ENCODE measurements around the gene NUP93. TPM values are rescaled to one million over a fixed set of nuclear protein-coding genes. Genes with fewer than 3 reads are reported as not detected.

NUP93 gene
- total and polyA plus RNA-seq, 2 donors = 25.1 to 49.0 TPM

DNA sequence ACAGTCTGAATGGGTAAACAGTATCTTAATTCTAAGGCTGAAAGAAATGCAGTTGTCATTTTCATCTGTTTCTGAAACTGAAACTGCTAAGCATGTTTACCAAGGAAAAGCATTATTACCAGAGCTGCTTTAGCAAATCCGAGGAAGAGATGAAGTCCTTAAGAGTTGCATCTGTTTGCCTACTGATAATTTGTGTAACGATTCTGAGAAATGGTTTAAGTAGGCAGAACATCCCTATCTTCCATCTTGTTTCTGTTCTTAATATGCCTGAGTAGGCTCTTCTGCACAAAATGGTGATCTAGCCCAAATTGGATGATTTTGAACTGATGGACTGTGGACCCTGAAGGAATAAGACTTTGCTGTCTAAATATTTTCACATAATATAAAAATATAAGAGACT lies 34.9 kb downstream of the NUP93 start:
- Histone ChIP-seq H3K4me3 (ENCODE audit: low read depth, low read length) (no peak overlapping the region), H3K36me3 (ENCODE audit: insufficient read depth) (peaks cover 2% of the 10 kb centered on the region), H3K27ac (ENCODE audit: low read depth) (no peak overlapping the region), H3K4me1 (ENCODE audit: insufficient read depth) (no peaks in the 10 kb centered on the region)
- 85% methylated on average over 2 of the region's 2 CpGs for WGBS
- DNase-seq (ENCODE audit: extremely low spot score) = no peak

DNA sequence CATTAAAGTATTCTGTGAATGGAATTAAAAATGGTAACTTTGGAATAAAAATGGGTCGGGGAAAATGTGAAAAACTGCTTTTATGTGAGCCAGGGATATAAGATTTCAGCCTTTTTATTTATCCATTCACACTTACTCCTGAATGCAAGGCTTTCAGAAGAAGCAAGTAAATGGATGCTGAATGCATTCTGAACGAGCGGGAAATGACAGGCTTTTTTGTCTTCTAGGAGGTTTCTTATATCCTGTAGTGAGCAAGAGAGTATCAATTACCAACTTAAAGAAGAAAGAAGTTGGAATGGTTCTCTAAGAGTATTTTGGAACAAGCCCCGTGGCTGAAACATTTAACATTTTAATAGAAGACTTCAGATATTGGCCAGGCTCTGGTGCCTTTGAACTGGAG lies 36.0 kb downstream of the NUP93 start:
- WGBS = 90% methylated on average over 4 of the region's 4 CpGs
- H3K36me3 ChIP-seq (ENCODE audit: insufficient read depth) = no peaks in the 10 kb centered on the region
- H3K4me1 ChIP-seq (ENCODE audit: insufficient read depth) = no peaks in the 10 kb centered on the region
- no peak for DNase-seq (ENCODE audit: extremely low spot score)
- no peak overlapping the region for H3K4me3 ChIP-seq (ENCODE audit: low read depth, low read length)
- H3K27ac ChIP-seq (ENCODE audit: low read depth) = no peak overlapping the region

DNA sequence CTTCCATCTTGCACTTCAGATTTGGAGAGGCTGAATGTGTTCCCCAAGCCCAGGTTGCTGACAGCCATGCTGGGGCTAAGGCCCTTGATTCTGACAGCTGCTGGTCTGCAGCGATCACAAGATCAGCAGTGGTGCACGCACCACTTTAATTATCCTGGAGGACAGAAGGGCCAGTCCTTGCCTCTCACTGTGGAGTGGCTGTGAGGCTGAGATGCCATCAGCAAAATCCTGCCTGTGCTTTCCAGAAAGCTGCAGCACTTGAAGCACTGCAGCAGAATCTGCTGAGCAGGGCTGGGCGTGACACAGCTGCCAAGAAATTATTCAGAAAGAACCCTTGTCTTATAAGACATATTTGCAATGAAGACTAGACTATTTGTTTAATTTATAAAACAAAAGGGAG lies 37.1 kb downstream of the NUP93 start:
- no peaks in the 10 kb centered on the region for H3K4me1 ChIP-seq (ENCODE audit: insufficient read depth)
- no peak overlapping the region for H3K4me3 ChIP-seq (ENCODE audit: low read depth, low read length)
- H3K36me3 ChIP-seq (ENCODE audit: insufficient read depth) = no peaks in the 10 kb centered on the region
- no peak for DNase-seq (ENCODE audit: extremely low spot score)
- H3K27ac ChIP-seq (ENCODE audit: low read depth) = no peak overlapping the region
- WGBS = 77% methylated on average over 3 of the region's 3 CpGs

DNA sequence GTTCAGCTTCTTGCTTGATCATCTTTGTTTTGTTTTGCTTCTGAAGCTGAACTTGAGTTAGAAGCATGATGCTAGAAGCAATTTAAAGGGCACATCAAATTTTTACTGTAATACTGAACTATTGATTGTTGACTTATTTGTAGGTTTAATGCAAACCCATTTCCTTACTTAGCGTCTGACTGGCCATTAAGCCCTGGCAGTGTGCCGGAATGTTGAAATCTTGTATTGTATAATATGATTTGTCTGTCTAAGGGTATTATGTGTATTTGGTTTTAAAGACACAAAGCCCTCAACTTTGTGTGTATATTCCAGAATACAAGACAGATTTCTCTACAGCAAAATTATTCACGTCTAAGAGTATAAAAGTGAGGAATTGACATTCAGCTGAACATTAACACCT lies 39.7 kb downstream of the NUP93 start:
- Histone ChIP-seq H3K4me1 (ENCODE audit: insufficient read depth) (peaks cover 2% of the 10 kb centered on the region), H3K36me3 (ENCODE audit: insufficient read depth) (no peaks in the 10 kb centered on the region), H3K4me3 (ENCODE audit: low read depth, low read length) (no peak overlapping the region), H3K27ac (ENCODE audit: low read depth) (no peak overlapping the region)
- no peak for DNase-seq (ENCODE audit: extremely low spot score)
- WGBS = 71% methylated on average over 3 of the region's 3 CpGs

DNA sequence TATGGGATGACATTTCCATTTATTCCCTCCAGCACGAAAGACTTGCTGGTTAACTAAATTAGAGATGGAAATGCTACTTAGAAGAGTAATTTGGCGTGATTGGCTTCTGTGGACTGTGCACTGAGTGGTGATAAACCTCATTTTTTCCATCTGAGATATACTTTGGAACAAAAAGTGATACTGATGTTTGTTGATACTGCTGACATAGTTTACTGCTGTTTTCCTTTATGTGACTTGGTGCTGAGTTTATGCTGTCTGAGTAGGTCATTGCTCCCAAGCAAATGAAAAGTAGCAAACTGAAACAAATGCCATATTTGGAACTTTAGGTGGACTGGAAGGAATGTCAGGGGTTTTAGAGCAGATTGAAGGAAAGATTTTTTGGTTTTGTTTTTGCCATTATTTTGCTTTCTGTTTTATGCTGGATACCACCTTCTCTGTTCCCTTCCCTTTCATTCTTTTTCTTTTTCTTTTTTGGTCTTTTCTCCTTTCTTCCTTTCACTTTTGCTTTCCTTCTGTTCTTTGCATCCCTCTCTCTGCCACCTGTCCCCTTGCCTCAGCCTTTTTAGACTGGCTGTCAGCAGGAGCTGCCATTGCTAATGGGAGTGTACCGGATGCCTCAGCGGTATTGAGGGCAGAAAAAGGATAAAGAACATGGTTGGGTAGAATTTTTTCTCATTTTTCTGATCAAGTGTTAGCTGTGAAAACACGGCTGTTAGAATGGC lies 41.8 kb downstream of the NUP93 start:
- WGBS = 79% methylated on average over 5 of the region's 5 CpGs
- DNase-seq (ENCODE audit: extremely low spot score) = no peak
- Histone ChIP-seq H3K27ac (ENCODE audit: low read depth) (no peak overlapping the region), H3K4me1 (ENCODE audit: insufficient read depth) (peaks cover 2% of the 10 kb centered on the region), H3K4me3 (ENCODE audit: low read depth, low read length) (no peak overlapping the region), H3K36me3 (ENCODE audit: insufficient read depth) (no peaks in the 10 kb centered on the region)

DNA sequence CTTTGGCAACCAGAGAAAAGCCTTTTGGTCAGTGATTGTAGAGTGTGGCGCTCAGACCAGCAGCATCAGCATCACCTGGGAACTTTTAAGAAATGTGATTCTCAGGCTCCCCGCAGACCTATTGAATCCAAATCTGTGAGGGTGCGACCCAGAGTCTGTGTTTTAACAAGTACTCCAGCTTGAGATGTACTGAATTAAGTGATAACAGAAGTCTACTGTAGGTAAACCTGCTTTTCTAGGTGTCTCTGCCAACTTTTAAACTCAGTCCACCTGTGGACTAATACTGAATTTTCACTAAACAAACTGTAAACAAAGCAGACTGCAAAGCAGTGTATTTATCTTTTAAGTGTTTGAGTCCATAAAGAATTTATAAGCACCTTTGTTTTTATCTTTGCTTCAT lies 43.6 kb downstream of the NUP93 start:
- WGBS = 90% methylated on average over 3 of the region's 3 CpGs
- Histone ChIP-seq H3K4me1 (ENCODE audit: insufficient read depth) (peaks cover 2% of the 10 kb centered on the region), H3K4me3 (ENCODE audit: low read depth, low read length) (no peak overlapping the region), H3K36me3 (ENCODE audit: insufficient read depth) (no peaks in the 10 kb centered on the region), H3K27ac (ENCODE audit: low read depth) (no peak overlapping the region)
- DNase-seq (ENCODE audit: extremely low spot score) = no peak

DNA sequence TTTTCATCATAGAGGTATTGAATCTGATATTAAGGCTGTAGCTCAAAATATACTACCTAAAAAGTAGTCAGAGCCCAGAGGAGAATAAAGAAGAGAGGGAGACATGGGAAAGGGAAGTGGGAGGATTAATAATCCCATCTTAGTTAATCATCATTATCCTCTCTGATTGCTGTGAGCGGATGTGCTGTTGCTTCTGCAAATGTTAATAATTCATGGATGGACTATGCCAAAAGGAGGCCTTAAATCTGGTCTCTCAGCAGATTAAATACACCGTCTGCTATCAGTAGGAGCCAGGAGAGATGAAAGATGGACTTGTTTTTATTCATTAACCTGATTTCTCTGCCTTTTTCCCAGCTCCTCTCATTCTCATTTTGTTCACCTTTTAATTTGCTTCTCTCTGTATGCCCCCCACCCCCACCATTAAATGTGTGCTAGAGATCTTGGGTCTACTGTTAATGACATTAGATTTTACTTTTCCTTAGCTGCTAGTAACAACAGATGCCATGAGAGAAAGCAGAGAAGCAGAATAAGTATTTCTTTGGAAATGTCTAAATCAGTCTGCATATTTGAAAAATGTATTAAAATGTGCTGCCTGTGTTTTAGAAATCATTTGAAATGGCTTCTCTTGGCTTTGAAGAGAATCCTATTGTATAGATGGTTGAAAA lies 44.2 kb downstream of the NUP93 start:
- Histone ChIP-seq H3K27ac (ENCODE audit: low read depth) (peak overlapping the region; percentile 47), H3K4me3 (ENCODE audit: low read depth, low read length) (no peak overlapping the region), H3K4me1 (ENCODE audit: insufficient read depth) (peaks cover 2% of the 10 kb centered on the region), H3K36me3 (ENCODE audit: insufficient read depth) (no peaks in the 10 kb centered on the region)
- 90% methylated on average over 2 of the region's 2 CpGs for WGBS
- no peak for DNase-seq (ENCODE audit: extremely low spot score)

DNA sequence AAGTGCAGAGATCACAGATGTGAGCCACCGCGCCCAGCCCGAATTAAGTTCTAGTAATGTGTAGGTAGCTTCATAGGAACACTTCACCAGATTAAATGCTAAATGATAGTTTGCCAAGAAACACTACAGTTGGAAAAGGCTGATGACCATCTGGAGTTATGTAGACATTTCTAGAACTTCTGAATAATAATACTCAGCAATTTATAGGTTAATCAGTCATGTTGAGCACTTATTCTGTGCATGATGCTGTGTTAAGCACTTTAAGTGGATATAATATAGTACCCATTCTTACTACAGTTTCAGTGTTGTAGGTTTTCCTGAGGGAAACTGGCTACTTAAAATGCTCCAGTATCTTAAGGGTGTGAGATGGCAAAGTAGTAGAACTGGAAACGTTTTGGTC lies 45.2 kb downstream of the NUP93 start:
- no peak for DNase-seq (ENCODE audit: extremely low spot score)
- Histone ChIP-seq H3K4me1 (ENCODE audit: insufficient read depth) (peaks cover 2% of the 10 kb centered on the region), H3K4me3 (ENCODE audit: low read depth, low read length) (no peak overlapping the region), H3K27ac (ENCODE audit: low read depth) (no peak overlapping the region), H3K36me3 (ENCODE audit: insufficient read depth) (no peaks in the 10 kb centered on the region)
- WGBS = 79% methylated on average over 4 of the region's 4 CpGs

DNA sequence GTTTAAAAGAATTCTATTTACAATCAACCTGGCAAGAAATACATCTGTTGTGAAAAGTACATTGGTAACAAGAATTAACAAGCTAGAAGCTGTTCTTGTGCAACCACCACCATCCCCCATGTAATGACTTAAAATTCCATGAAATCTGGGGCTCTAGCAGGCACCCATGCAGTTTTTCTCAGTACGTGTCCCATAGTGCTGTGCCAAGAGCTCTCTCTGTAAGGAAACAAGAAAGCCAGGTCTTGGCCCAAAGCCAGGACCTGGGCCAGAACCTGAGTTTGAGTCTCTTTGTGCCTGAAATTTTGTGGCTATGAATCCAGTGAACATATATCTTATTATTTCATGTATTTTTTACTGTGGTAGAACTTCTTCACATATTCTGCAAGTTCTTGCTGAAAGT lies 46.6 kb downstream of the NUP93 start:
- H3K27ac ChIP-seq (ENCODE audit: low read depth) = no peak overlapping the region
- H3K36me3 ChIP-seq (ENCODE audit: insufficient read depth) = no peaks in the 10 kb centered on the region
- peaks cover 2% of the 10 kb centered on the region for H3K4me1 ChIP-seq (ENCODE audit: insufficient read depth)
- no peak for DNase-seq (ENCODE audit: extremely low spot score)
- 11% methylated on average over 1 of the region's 1 CpG for WGBS
- H3K4me3 ChIP-seq (ENCODE audit: low read depth, low read length) = no peak overlapping the region

DNA sequence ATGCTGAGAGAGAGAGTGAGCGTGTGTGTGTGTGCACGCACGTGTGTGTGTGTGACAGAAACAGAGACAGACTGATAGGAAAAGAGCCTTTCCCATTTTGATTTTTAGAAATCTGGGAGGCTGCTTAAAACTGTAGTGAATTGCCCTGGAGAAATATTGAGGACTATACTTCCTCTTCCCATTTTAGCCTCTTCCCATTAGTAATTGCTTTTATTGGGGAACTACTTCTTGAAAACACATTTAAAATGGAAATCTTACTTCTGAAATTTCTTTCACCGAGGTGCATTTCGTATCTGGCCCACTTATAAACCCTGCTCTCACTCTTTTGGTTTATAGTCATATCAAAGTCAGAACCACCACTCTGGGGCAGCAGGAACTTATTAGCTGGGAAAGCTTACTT lies 47.1 kb downstream of the NUP93 start:
- no peak overlapping the region for H3K4me3 ChIP-seq (ENCODE audit: low read depth, low read length)
- WGBS = 74% methylated on average over 5 of the region's 5 CpGs
- peaks cover 2% of the 10 kb centered on the region for H3K4me1 ChIP-seq (ENCODE audit: insufficient read depth)
- no peak for DNase-seq (ENCODE audit: extremely low spot score)
- no peak overlapping the region for H3K27ac ChIP-seq (ENCODE audit: low read depth)
- no peaks in the 10 kb centered on the region for H3K36me3 ChIP-seq (ENCODE audit: insufficient read depth)

DNA sequence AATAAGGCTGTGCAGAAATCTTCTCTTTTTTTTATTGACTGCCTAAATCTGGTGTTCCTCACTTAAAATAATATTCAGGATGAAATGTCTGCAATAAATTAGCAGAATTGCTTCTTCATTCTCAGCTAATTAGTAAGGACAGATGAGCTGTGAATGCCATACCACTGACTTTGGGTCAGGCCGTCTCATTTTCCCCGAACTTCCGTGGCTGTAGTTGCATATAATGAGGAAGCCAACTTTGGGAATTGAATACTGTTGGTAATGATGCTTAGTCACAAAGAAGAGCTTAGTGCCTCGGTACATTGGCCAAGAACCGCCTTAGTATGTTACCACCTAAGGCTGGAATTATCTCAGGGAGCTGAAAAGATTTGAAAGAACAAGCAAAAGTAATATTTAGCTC lies 47.6 kb downstream of the NUP93 start:
- WGBS = 92% methylated on average over 5 of the region's 5 CpGs
- H3K4me1 ChIP-seq (ENCODE audit: insufficient read depth) = peaks cover 2% of the 10 kb centered on the region
- H3K36me3 ChIP-seq (ENCODE audit: insufficient read depth) = no peaks in the 10 kb centered on the region
- H3K27ac ChIP-seq (ENCODE audit: low read depth) = no peak overlapping the region
- H3K4me3 ChIP-seq (ENCODE audit: low read depth, low read length) = no peak overlapping the region
- DNase-seq (ENCODE audit: extremely low spot score) = no peak

DNA sequence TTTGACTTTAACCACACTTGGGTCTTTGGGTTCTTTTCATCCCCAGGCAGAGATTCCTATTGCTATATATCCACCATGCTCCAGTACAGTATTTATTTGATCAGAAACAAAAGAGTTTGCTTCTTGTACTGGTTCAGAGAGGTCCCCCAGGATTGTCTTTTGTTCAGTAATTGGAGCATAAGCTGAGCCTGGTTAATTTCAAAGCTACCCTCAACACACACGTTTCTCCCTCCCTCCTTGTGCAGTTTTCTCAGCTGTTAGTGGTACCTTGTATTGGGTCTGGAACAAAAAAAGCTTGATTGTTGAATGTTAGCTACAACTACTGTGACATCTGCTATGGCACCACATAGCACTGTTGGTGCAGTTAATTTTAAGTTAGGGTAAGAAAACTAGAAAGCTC lies 50.0 kb downstream of the NUP93 start:
- Histone ChIP-seq H3K36me3 (ENCODE audit: insufficient read depth) (no peaks in the 10 kb centered on the region), H3K4me1 (ENCODE audit: insufficient read depth) (no peaks in the 10 kb centered on the region), H3K4me3 (ENCODE audit: low read depth, low read length) (no peak overlapping the region), H3K27ac (ENCODE audit: low read depth) (no peak overlapping the region)
- WGBS = 67% methylated on average over 1 of the region's 1 CpG
- no peak for DNase-seq (ENCODE audit: extremely low spot score)

DNA sequence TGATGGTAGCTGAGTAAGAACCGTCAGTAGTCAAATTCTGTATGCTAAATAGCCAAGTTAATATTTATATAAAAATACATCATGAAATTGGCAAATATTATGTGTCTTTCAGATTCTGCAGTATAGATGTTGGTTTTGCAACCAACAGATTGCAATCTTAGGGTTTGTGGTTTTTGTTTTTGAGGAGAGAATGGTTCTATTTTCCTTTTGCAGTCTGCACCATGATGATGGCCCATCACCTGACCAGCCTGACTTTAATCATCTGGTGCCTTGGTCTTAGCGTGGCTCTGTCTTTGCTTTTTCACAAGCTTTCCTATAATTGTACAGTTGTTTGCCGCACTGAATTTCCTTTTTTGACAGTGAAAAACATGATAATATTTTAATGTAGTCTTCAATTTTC lies 50.7 kb downstream of the NUP93 start:
- Histone ChIP-seq H3K4me1 (ENCODE audit: insufficient read depth) (no peaks in the 10 kb centered on the region), H3K4me3 (ENCODE audit: low read depth, low read length) (no peak overlapping the region), H3K27ac (ENCODE audit: low read depth) (no peak overlapping the region), H3K36me3 (ENCODE audit: insufficient read depth) (no peaks in the 10 kb centered on the region)
- no peak for DNase-seq (ENCODE audit: extremely low spot score)
- 91% methylated on average over 3 of the region's 3 CpGs for WGBS

DNA sequence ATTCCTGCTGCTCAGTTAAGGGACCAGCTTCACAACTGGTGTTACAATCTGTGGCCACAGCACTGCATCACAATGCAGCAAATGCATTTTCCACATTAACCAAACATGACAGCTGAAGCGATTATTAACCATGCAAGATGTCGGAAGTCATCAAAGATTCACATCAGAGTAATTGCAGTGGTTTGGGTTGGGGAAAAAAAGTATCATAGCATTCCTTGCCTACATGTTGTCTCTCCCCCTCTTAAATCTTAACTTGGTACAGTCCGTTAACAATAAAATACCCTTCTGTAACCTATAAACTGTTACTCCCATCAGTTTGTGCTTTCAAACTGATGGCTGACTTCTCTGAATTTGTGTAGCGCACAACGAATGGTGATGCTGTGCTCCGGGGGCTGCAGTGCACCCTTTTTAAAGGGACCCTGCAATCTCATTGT lies 51.6 kb downstream of the NUP93 start:
- 86% methylated on average over 6 of the region's 6 CpGs for WGBS
- H3K4me1 ChIP-seq (ENCODE audit: insufficient read depth) = no peaks in the 10 kb centered on the region
- H3K4me3 ChIP-seq (ENCODE audit: low read depth, low read length) = no peak overlapping the region
- H3K27ac ChIP-seq (ENCODE audit: low read depth) = no peak overlapping the region
- no peak for DNase-seq (ENCODE audit: extremely low spot score)
- no peaks in the 10 kb centered on the region for H3K36me3 ChIP-seq (ENCODE audit: insufficient read depth)

Measured in urinary bladder (tissue), 4 donors.